SW480 (cell line): ENCODE data around the gene MMP17.
A peak's percentile ranks its signal among the peaks of the same experiment; 100 is the strongest.

ENCODE experiments used
- DNase-seq: peaks from one replicate; pipeline ENCODE4 v3.0.0-alpha.2; 2016; ENCODE audit warnings: low spot score

MMP17 gene

GRCh38 chr12:131895640-131896079 lies 67.5 kb downstream of the MMP17 start:
- DNase-seq, result no peak

DNA sequence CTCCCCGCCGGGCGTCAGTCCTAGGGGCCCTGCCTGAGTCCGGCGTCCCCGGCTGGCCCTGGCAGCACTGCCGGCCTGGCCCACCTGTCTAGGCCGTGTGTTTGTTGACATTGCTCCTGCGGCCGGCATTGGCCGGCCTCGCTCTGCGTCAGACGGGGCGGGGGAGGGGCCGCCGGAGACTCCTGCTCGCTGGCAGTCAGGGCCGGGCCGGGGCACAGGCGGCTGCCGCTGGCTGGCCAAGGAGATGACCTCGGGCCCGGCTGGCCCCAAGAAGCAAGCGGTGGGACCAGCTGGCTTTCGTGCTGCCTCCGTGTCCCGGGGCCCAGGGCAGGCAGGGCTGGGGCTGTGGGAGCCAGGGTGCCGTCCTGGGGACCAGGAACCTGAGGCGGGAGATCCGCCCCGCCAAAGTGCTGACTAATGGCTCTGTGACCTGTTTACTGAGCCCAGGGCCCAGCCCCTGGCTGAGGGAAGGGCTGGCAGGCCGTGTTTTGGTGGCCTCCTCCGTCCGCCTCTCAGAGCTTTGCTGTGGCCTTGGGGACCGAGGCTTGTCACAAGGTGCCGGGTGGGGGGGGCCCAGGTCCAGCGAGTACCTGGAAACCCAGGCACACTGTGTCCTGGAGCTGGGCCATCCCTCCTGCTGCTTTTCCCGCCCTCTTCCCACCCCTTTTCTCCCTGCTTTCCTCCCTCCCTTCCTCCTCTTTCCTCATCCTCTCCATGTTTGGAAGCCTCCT lies 68.1 kb downstream of the MMP17 start:
- DNase-seq, result peak; percentile 82

DNA sequence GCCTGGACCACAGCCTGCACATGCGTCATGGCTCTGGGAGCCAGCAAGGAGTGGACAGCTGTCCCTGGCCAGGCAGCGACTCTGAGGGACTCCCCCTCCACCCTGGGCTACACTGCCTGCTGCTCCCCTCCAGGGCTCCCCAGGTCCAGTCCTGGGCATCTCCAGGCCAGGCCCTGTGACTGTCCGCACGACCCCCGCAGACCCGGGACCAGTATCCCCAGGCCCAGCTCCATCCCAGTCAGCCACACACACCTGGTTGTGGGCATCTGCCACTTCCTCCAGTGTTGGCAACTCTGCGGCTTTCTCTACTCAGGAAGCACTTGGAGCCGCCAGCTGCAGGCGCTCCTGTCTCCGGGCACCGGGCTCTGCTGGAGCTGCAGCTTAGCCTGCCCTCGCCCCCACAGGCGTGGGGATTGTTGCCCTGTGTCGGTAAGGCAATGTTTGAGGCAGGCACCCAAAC lies 68.6 kb downstream of the MMP17 start:
- no peak for DNase-seq

DNA sequence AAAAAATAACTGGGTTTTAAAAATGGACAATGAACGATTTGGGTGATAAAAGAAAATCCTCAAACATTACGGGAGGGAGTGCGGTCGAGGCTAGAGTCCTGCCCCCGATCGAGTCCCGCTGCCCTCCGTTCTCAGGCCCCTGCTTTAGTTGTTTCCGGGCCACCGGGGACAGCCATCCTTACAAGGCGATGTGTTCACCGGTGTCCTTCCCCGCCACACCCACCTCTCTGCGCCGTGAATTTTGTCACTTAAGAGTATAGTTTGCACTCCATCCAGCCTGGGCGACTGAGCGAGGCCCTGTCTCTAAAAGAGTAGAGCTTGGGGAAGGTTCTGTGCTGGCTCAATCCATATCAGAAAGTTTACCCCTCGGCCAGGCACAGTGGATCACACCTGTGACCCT lies 69.1 kb downstream of the MMP17 start:
- no peak for DNase-seq

DNA sequence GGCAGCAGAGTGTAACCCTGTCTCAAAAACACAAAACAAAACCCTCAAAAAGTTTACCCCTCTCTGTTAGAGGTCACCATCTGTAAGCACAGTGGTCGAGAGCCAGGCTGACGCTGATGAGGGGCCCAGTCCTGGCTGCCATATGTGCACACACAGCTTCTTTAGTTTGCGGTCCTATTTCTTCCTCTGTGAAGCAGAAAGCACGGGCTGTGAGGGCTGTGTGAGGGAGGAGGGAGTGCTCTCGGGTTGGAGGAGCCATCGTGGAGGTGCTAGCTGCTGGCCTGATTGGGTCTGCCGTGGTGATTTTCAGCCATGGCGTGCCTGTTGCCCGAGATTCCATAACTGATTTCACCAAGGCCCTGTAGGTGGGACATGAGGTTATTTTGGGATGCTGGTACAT lies 69.7 kb downstream of the MMP17 start:
- DNase-seq, result no peak

GRCh38 chr12:131900397-131900796 lies 72.2 kb downstream of the MMP17 start:
- no peak for DNase-seq
